ENCODE data around the gene AFAP1L1. TPM values are rescaled to one million over a fixed set of nuclear protein-coding genes. Genes with fewer than 3 reads are reported as not detected.

Gene AFAP1L1
- total RNA-seq, 2 experiments from 2014 or later: not detected

GRCh38 chr5:149353911-149354310 is 82.3 kb downstream of the AFAP1L1 start:
- TF ChIP-seq EZH2phosphoT487 (IDR thresholded peaks at IDR 0.05; ENCODE audit: borderline replicate concordance, low read depth, low read length): no peak
- no peak for TF ChIP-seq CTCF (conservative IDR thresholded peaks at IDR 0.05; ENCODE audit: low read length)
- no TSS peak for BruUV-seq (replicated peaks)
- Histone ChIP-seq H3K4me1 (ENCODE audit: insufficient read depth, low read length, poor library complexity, severe bottlenecking) (peaks cover 29% of the 10 kb centered on the region), H2AFZ (ENCODE audit: low read length) (no peak overlapping the region), H3K36me3 (ENCODE audit: insufficient read depth, low read length) (peaks cover 77% of the 10 kb centered on the region), H3K4me2 (ENCODE audit: low read length) (no peak overlapping the region), H3K9me3 (ENCODE audit: low read length) (no peaks in the 10 kb centered on the region), H3K27ac (ENCODE audit: low read depth, low read length, poor library complexity, severe bottlenecking) (no peak overlapping the region), H3K4me3 (ENCODE audit: low read depth, low read length, poor library complexity, severe bottlenecking) (no peak overlapping the region), H4K20me1 (ENCODE audit: insufficient read depth, low read length) (peaks cover 14% of the 10 kb centered on the region; the same call in 1 of the 2 replicates), H3K9me2 (ENCODE audit: insufficient read depth, low read length) (no peaks in the 10 kb centered on the region), H3K79me2 (ENCODE audit: insufficient read depth, low read depth, low read length) (peaks cover 61% of the 10 kb centered on the region; the same call in 1 of the 2 replicates)
- intact Hi-C loops (cut with micrococcal nuclease; ENCODE audit: unreplicated experiment): no loop called here
- DNase-seq (ENCODE audit: low spot score): no peak
- ChIA-PET POLR2A (interaction anchor here (0.7 to 12.6 kb wide), 4 partner anchors 9 to 645 kb away, joined by 3 to 183 read pairs (median 10); partner anchors contain the start of gene GRPEL2), CTCF (ENCODE audit: unreplicated experiment) (interaction anchor here (0.5 kb wide), 1 partner anchor 29 kb away, joined by 3 read pairs; no protein-coding TSS in a partner anchor)

- no peak for DNase-seq (ENCODE audit: low spot score)
- no peak for TF ChIP-seq CTCF (conservative IDR thresholded peaks at IDR 0.05; ENCODE audit: low read length)
- TF ChIP-seq EZH2phosphoT487 (IDR thresholded peaks at IDR 0.05; ENCODE audit: borderline replicate concordance, low read depth, low read length): no peak
- ChIA-PET CTCF (ENCODE audit: unreplicated experiment) (no interaction called here), POLR2A (interaction anchor here (0.6 to 12.6 kb wide), 3 partner anchors 10 to 629 kb away, joined by 3 to 183 read pairs (median 3); partner anchors contain the start of gene GRPEL2)
- peak overlapping the region; percentile 17; the same call in 1 of the 2 replicates for H3K4me2 ChIP-seq (ENCODE audit: low read length)
- BruUV-seq (replicated peaks): no TSS peak
- no peak overlapping the region for H3K27ac ChIP-seq (ENCODE audit: low read depth, low read length, poor library complexity, severe bottlenecking)
- peaks cover 60% of the 10 kb centered on the region; the same call in 1 of the 2 replicates for H3K79me2 ChIP-seq (ENCODE audit: insufficient read depth, low read depth, low read length)
- no peaks in the 10 kb centered on the region for H3K9me2 ChIP-seq (ENCODE audit: insufficient read depth, low read length)
- peaks cover 34% of the 10 kb centered on the region for H3K4me1 ChIP-seq (ENCODE audit: insufficient read depth, low read length, poor library complexity, severe bottlenecking)
- H2AFZ ChIP-seq (ENCODE audit: low read length): no peak overlapping the region
- peaks cover 59% of the 10 kb centered on the region for H3K36me3 ChIP-seq (ENCODE audit: insufficient read depth, low read length)
- H3K9me3 ChIP-seq (ENCODE audit: low read length): no peaks in the 10 kb centered on the region
- intact Hi-C loops (cut with micrococcal nuclease; ENCODE audit: unreplicated experiment): no loop called here
- peaks cover 15% of the 10 kb centered on the region; the same call in 1 of the 2 replicates for H4K20me1 ChIP-seq (ENCODE audit: insufficient read depth, low read length)
- H3K4me3 ChIP-seq (ENCODE audit: low read depth, low read length, poor library complexity, severe bottlenecking): no peak overlapping the region
These were observed 84.0 kb downstream of the AFAP1L1 start for GRCh38 chr5:149355688-149356087.

GRCh38 chr5:149356391-149356790 is 84.7 kb downstream of the AFAP1L1 start:
- no TSS peak for BruUV-seq (replicated peaks)
- peaks cover 34% of the 10 kb centered on the region for H3K4me1 ChIP-seq (ENCODE audit: insufficient read depth, low read length, poor library complexity, severe bottlenecking)
- no peaks in the 10 kb centered on the region for H3K9me3 ChIP-seq (ENCODE audit: low read length)
- H3K79me2 ChIP-seq (ENCODE audit: insufficient read depth, low read depth, low read length): peaks cover 57% of the 10 kb centered on the region; the same call in 1 of the 2 replicates
- intact Hi-C loops (cut with micrococcal nuclease; ENCODE audit: unreplicated experiment): no loop called here
- ChIA-PET POLR2A (interaction anchor here (1.4 to 12.6 kb wide), 3 partner anchors 9 to 224 kb away, joined by 3 to 183 read pairs (median 4); partner anchors contain the start of gene GRPEL2), CTCF (ENCODE audit: unreplicated experiment) (no interaction called here)
- TF ChIP-seq CTCF (conservative IDR thresholded peaks at IDR 0.05; ENCODE audit: low read length) (no peak), EZH2phosphoT487 (IDR thresholded peaks at IDR 0.05; ENCODE audit: borderline replicate concordance, low read depth, low read length) (no peak)
- H3K27ac ChIP-seq (ENCODE audit: low read depth, low read length, poor library complexity, severe bottlenecking): no peak overlapping the region
- H3K4me2 ChIP-seq (ENCODE audit: low read length): peak overlapping the region; percentile 17; the same call in 1 of the 2 replicates
- no peak overlapping the region for H2AFZ ChIP-seq (ENCODE audit: low read length)
- no peak overlapping the region for H3K4me3 ChIP-seq (ENCODE audit: low read depth, low read length, poor library complexity, severe bottlenecking)
- DNase-seq (ENCODE audit: low spot score): no peak
- no peaks in the 10 kb centered on the region for H3K9me2 ChIP-seq (ENCODE audit: insufficient read depth, low read length)
- H4K20me1 ChIP-seq (ENCODE audit: insufficient read depth, low read length): peaks cover 15% of the 10 kb centered on the region; the same call in 1 of the 2 replicates
- peaks cover 52% of the 10 kb centered on the region for H3K36me3 ChIP-seq (ENCODE audit: insufficient read depth, low read length)

All from OCI-LY7 (cell line).